HepG2 (cell line): ENCODE data around the gene RFTN1. TPM values are rescaled to one million over a fixed set of nuclear protein-coding genes. Genes with fewer than 3 reads are reported as not detected.

ENCODE experiments used
- ATAC-seq: fragments of 200-7000 bp; cut with Tn5 transposase; 3 replicates; pipeline ENCODE4 v1.9.1; 2020; ENCODE audit warnings: mild to moderate bottlenecking, moderate library complexity
- BruUV-seq: library from RNA; stranded (reverse); fragments of 400-500 nt; replicated peaks from 2 replicates; lab custom pipeline; 2021; lab: Mats Ljungman, UMichigan
- CTCF ChIA-PET: fragments of 300-600 bp; formaldehyde crosslinking; extraction: SDS; loops from one replicate; lab custom pipeline; 2021; ENCODE audit warnings: low total read pairs, inconsistent platforms, low intra/inter-chr PET ratio; lab: Yijun Ruan, JAX
- POLR2A ChIA-PET: fragments of 350-600 bp; sonication (Branson Sonifier 250); formaldehyde crosslinking; loops from one replicate; lab custom pipeline; 2020; ENCODE audit warnings: antibody characterized with exemption, inconsistent platforms; lab: Yijun Ruan, JAX
- DNase-seq: peaks from one replicate; pipeline ENCODE4 v3.0.0-alpha.2; 2015; ENCODE audit warnings: low spot score
- FAIRE-seq: peaks from 3 replicates; lab custom pipeline; 2011; peaks lifted over from hg19 to GRCh38; lab: Jason Lieb, UNC
- H2AFZ ChIP-seq: one replicate; pipeline ENCODE4 v1.6.1; 2011; ENCODE audit warnings: low read length, inconsistent platforms
- H3K27ac ChIP-seq: fragments of 300-600 bp; 3 replicates; pipeline ENCODE4 v1.8.0; 2011; ENCODE audit warnings: mixed run types, mild to moderate bottlenecking, mixed read lengths, low read length, inconsistent platforms; ENCODE audit not compliant: insufficient read depth; ENCODE audit errors: extremely low read length
- H3K27me3 ChIP-seq, 2 experiments: fragments of 200-600 bp in 1 of 2; 2 replicates in 1 of 2; 3 replicates in 1 of 2; pipeline versions ENCODE4 v1.6.0 to v1.8.0; 2011; ENCODE audit warnings: low read length in 2 of 2, mild to moderate bottlenecking in 2 of 2, moderate library complexity in 2 of 2, inconsistent platforms in 1 of 2; ENCODE audit not compliant: insufficient read depth in 2 of 2, control insufficient read depth in 1 of 2
- H3K36me3 ChIP-seq, 2 experiments: fragments of 200-600 bp in 1 of 2; replicated peaks in 1 of 2; 2 replicates in 1 of 2; 3 replicates in 1 of 2; pipeline versions ENCODE4 v1.5.1 to v1.8.0; 2011; ENCODE audit warnings: low read length in 2 of 2, inconsistent platforms in 1 of 2; ENCODE audit not compliant: insufficient read depth in 2 of 2, control insufficient read depth in 1 of 2
- H3K4me1 ChIP-seq: 2 replicates; pipeline ENCODE4 v1.5.1; 2012; ENCODE audit warnings: low read length, inconsistent platforms; ENCODE audit not compliant: insufficient read depth
- H3K4me2 ChIP-seq: 2 replicates; pipeline ENCODE4 v1.6.0; 2011; ENCODE audit warnings: low read depth, low read length, inconsistent platforms
- H3K4me3 ChIP-seq, 3 experiments: fragments of 200-600 bp in 1 of 3; sonication (generic), shearing (Covaris generic) in 1 of 3; replicated peaks in 1 of 3; 2 replicates each; pipeline ENCODE4 v1.5.1; 2011 to 2016; ENCODE audit warnings: low read length in 3 of 3, inconsistent platforms in 2 of 3, low read depth in 2 of 3, mild to moderate bottlenecking in 2 of 3, control low read depth in 1 of 3, mixed read lengths in 1 of 3; ENCODE audit not compliant: insufficient read depth in 1 of 3
- H3K79me2 ChIP-seq: one replicate; pipeline ENCODE4 v1.6.1; 2011; ENCODE audit warnings: low read length, inconsistent platforms; ENCODE audit not compliant: insufficient read depth
- H3K9ac ChIP-seq: 2 replicates; pipeline ENCODE4 v1.6.0; 2011; ENCODE audit warnings: mild to moderate bottlenecking, low read depth, low read length, inconsistent platforms; ENCODE audit not compliant: insufficient read depth
- H3K9me3 ChIP-seq: 2 replicates; pipeline ENCODE4 v1.5.1; 2012; ENCODE audit warnings: mild to moderate bottlenecking, low read length
- H4K20me1 ChIP-seq: 2 replicates; pipeline ENCODE4 v1.6.0; 2011; ENCODE audit warnings: inconsistent platforms, mild to moderate bottlenecking, low read length, moderate library complexity; ENCODE audit not compliant: insufficient read depth
- ATF7 ChIP-seq, 2 experiments: fragments of 450-650 bp in 1 of 2; sonication (generic) in 1 of 2; formaldehyde crosslinking in 1 of 2; IDR thresholded peaks; 2 replicates each; pipeline versions ENCODE4 v1.4.0 to v1.6.1; 2016 to 2020; ENCODE audit warnings: antibody characterized with exemption in 1 of 2, mild to moderate bottlenecking in 1 of 2, missing genetic modification reagents in 1 of 2
- BORCS8-MEF2B ChIP-seq: sonication (generic); formaldehyde crosslinking; IDR thresholded peaks from 2 replicates; pipeline ENCODE4 v1.8.0; 2022; ENCODE audit warnings: mild to moderate bottlenecking, missing genetic modification reagents
- GATA4 ChIP-seq: sonication (generic); IDR thresholded peaks from 2 replicates; pipeline ENCODE4 v1.6.1; 2016; ENCODE audit warnings: antibody characterized with exemption, low read depth, borderline replicate concordance
- HOXA3 ChIP-seq: sonication (generic); formaldehyde crosslinking; IDR thresholded peaks from 2 replicates; pipeline ENCODE4 v1.5.0; 2020; ENCODE audit warnings: missing genetic modification reagents
- KDM2A ChIP-seq: sonication (generic); formaldehyde crosslinking; IDR thresholded peaks from 2 replicates; pipeline ENCODE4 v1.4.0; 2020; ENCODE audit warnings: low read depth, missing genetic modification reagents, borderline replicate concordance
- MAF1 ChIP-seq: sonication (generic); formaldehyde crosslinking; IDR thresholded peaks from 2 replicates; pipeline ENCODE4 v1.5.0; 2020; ENCODE audit warnings: missing genetic modification reagents, borderline replicate concordance
- MAFF ChIP-seq: IDR thresholded peaks from 2 replicates; pipeline ENCODE4 v1.6.1; 2011; ENCODE audit warnings: low read depth, low read length, improper control_type of control experiment
- MAFK ChIP-seq, 2 experiments: IDR thresholded peaks in 1 of 2; conservative IDR thresholded peaks in 1 of 2; 2 replicates each; pipeline ENCODE4 v1.6.1; 2011; ENCODE audit warnings: improper control_type of control experiment in 2 of 2, low read length in 2 of 2
- MAZ ChIP-seq, 2 experiments: sonication (generic) in 1 of 2; formaldehyde crosslinking in 1 of 2; IDR thresholded peaks; 2 replicates each; pipeline versions ENCODE4 v1.5.0 to v1.6.1; 2012 to 2020; ENCODE audit warnings: low read depth in 2 of 2, mild to moderate bottlenecking in 2 of 2, borderline replicate concordance in 1 of 2, improper control_type of control experiment in 1 of 2, low read length in 1 of 2, missing genetic modification reagents in 1 of 2, moderate library complexity in 1 of 2
- NFE2L2 ChIP-seq: fragments of 150-350 bp; IDR thresholded peaks from 2 replicates; pipeline ENCODE4 v1.6.1; 2014; ENCODE audit warnings: low read length
- REPIN1 ChIP-seq: sonication (generic); formaldehyde crosslinking; IDR thresholded peaks from 2 replicates; pipeline ENCODE4 v1.8.0; 2022; ENCODE audit warnings: missing genetic modification reagents, low read depth, mild to moderate bottlenecking, borderline replicate concordance
- REST ChIP-seq, 2 experiments: IDR thresholded peaks; 2 replicates each; pipeline ENCODE4 v1.6.1; 2011 to 2012; ENCODE audit warnings: low read length in 2 of 2, borderline replicate concordance in 1 of 2, low read depth in 1 of 2, mild to moderate bottlenecking in 1 of 2, moderate library complexity in 1 of 2
- RNF2 ChIP-seq: fragments of 450-650 bp; conservative IDR thresholded peaks from 2 replicates; pipeline ENCODE4 v1.6.1; 2016; ENCODE audit warnings: low read depth
- ZNF746 ChIP-seq: sonication (generic); formaldehyde crosslinking; IDR thresholded peaks from 2 replicates; pipeline ENCODE4 v1.8.0; 2022; ENCODE audit warnings: mild to moderate bottlenecking, missing genetic modification reagents
- WGBS: methylation state at CpG from one replicate; pipeline ENCODE4 v1.1.6; 2017; ENCODE audit warnings: low lambda C conversion rate; 5-methylcytosine and 5-hydroxymethylcytosine counted together
- in situ Hi-C: cut with HindIII; loops from 2 replicates; pipeline ENCODE4 v1.10.0; 2017; ENCODE audit warnings: low pct_unique_long_range_greater_than_20kb; ENCODE audit not compliant: extremely low pct_ligation_motif_present
- intact Hi-C: fragments of 100-400 bp; cut with micrococcal nuclease; formaldehyde crosslinking; loops from one replicate; pipeline ENCODE4 v1.10.0; 2022; ENCODE audit not compliant: unreplicated experiment
- polyA plus RNA-seq, 8 experiments: library from polyadenylated mRNA; depleted of rRNA in 3 of 8; stranded (reverse) in 7 of 8; unstranded in 1 of 8; fragments of >200 nt; fragmentation: Illumina TruSeq in 4 of 8; extraction: Trizol in 4 of 8; gene quantifications; 2 replicates each; pipeline versions ENCODE4 v1.2.1 to v1.2.3, GENCODE V29; 2011 to 2016; ENCODE audit warnings: low read depth in 4 of 8, missing spikeins in 1 of 8, mixed read lengths in 1 of 8; ENCODE audit not compliant: insufficient read depth in 1 of 8
- total RNA-seq, 5 experiments: library from RNA; depleted of rRNA; stranded (reverse); fragments of >200 nt; fragmentation: Illumina TruSeq; extraction: Trizol; gene quantifications; 2 replicates each; pipeline ENCODE4 v1.2.3, GENCODE V29; 2016; ENCODE audit warnings: low read depth in 1 of 5
- TF ChIP-seq, protein P1 (sequence below): IDR thresholded peaks from 2 replicates; pipeline ENCODE4 v1.6.1; 2016; ENCODE audit warnings: missing compliant biosample characterization, missing genetic modification reagents, borderline replicate concordance

RFTN1 gene
- total and polyA plus RNA-seq, 2 of the 13 experiments (the other 11 are each of a cell fraction or from before 2014, with no cell fraction given) = not detected

- no peak for FAIRE-seq
Measured at GRCh38 chr3:16349986-16350596, 163.4 kb downstream of the RFTN1 start.

DNA sequence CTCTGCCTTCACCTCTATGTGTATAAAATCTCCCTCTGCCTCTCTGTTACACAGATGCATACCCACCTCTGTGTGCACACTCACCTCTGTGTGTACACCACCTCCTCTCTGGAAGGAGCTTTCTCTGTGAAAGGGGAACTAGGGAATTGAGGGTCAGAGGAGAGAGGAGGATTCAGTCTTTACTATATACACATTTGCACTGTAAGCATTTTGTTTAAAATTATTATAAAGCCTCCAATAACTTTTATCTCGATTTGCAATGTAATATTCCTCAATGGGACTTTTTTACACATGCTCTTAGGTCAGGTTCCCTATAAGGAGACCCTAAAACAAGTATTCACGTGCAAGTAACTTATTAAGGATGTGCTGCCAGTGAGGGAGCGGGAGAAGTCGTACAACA lies 166.0 kb downstream of the RFTN1 start:
- BruUV-seq = no TSS peak
- POLR2A ChIA-PET = no interaction called here
- no peaks in the 10 kb centered on the region for H3K79me2 ChIP-seq
- no peak for FAIRE-seq
- WGBS = 94% methylated on average over 4 of the region's 4 CpGs
- no peak overlapping the region for H3K4me2 ChIP-seq
- H3K27ac ChIP-seq = no peak overlapping the region
- H3K4me3 ChIP-seq = no peak overlapping the region
- ATAC-seq = peak; percentile 24; the same call in 1 of the 3 replicates
- no peaks in the 10 kb centered on the region for H4K20me1 ChIP-seq
- CTCF ChIA-PET = no interaction called here
- no peak overlapping the region for H2AFZ ChIP-seq
- H3K36me3 ChIP-seq = peaks cover 2% of the 10 kb centered on the region in 2 experiments; a peak in 3 of 5 replicates
- in situ Hi-C loops (no loop called here), intact Hi-C loops (no loop called here)
- H3K9ac ChIP-seq = no peak overlapping the region
- H3K4me1 ChIP-seq = peaks cover 9% of the 10 kb centered on the region; the same call in 1 of the 2 replicates
- H3K9me3 ChIP-seq = no peaks in the 10 kb centered on the region
- no peak for DNase-seq
- no peaks in the 10 kb centered on the region for H3K27me3 ChIP-seq
- TF ChIP-seq HOXA3 (CRISPR knock-in tag) (no peak), RNF2 (no peak), MAF1 (no peak), GATA4 (no peak), REST (IDR thresholded peaks at IDR 0.05; ENCODE audit: borderline replicate concordance in 1 of 2, low read depth in 1 of 2, low read length in 2 of 2) (no peak), ZNF746 (no peak), KDM2A (CRISPR knock-in tag) (no peak), MAZ (IDR thresholded peaks at IDR 0.05; ENCODE audit: borderline replicate concordance, low read depth, low read length) (no peak), MAZ (CRISPR knock-in tag; IDR thresholded peaks at IDR 0.05; ENCODE audit: low read depth) (no peak), MAFK (conservative IDR thresholded peaks at IDR 0.05 in 1 of 2, IDR thresholded peaks at IDR 0.05 in 1 of 2; ENCODE audit: low read length in 2 of 2) (peak; percentile 39 to 73; a peak in 2 of 4 replicates)
- TF ChIP-seq, protein P1, sequence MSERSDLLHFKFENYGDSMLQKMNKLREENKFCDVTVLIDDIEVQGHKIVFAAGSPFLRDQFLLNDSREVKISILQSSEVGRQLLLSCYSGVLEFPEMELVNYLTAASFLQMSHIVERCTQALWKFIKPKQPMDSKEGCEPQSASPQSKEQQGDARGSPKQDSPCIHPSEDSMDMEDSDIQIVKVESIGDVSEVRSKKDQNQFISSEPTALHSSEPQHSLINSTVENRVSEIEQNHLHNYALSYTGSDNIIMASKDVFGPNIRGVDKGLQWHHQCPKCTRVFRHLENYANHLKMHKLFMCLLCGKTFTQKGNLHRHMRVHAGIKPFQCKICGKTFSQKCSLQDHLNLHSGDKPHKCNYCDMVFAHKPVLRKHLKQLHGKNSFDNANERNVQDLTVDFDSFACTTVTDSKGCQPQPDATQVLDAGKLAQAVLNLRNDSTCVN = no peak

More at GRCh38 chr3:16349986-16350596, 163.4 kb downstream of the RFTN1 start:
- in situ Hi-C loops = no loop called here
- Histone ChIP-seq H3K27me3 (no peaks in the 10 kb centered on the region), H3K4me2 (no peak overlapping the region), H4K20me1 (no peaks in the 10 kb centered on the region), H3K4me1 (peaks cover 9% of the 10 kb centered on the region; the same call in 1 of the 2 replicates), H3K4me3 (no peak overlapping the region), H3K9ac (no peak overlapping the region), H3K36me3 (peaks cover 0 to 2% of the 10 kb centered on the region in 2 experiments; a peak in 3 of 5 replicates), H2AFZ (no peak overlapping the region), H3K9me3 (no peaks in the 10 kb centered on the region), H3K79me2 (no peaks in the 10 kb centered on the region), H3K27ac (no peak overlapping the region)
- TF ChIP-seq MAFK (conservative IDR thresholded peaks at IDR 0.05 in 1 of 2, IDR thresholded peaks at IDR 0.05 in 1 of 2; ENCODE audit: low read length in 2 of 2) = peak; percentile 84 to 86
- TF ChIP-seq NFE2L2 = peak; percentile 91
- TF ChIP-seq MAFF = peak; percentile 75
- no peak for TF ChIP-seq BORCS8-MEF2B (CRISPR knock-in tag)
- no peak for TF ChIP-seq REPIN1 (CRISPR knock-in tag)
- peak; percentile 14; the same call in 1 of the 2 replicates for TF ChIP-seq ATF7 (IDR thresholded peaks at IDR 0.05)
- no peak for TF ChIP-seq ATF7 (CRISPR knock-in tag; IDR thresholded peaks at IDR 0.05)
- ATAC-seq (no peak), DNase-seq (no peak)
- CTCF ChIA-PET = no interaction called here
- WGBS = 49% methylated on average over 2 of the region's 2 CpGs
- intact Hi-C loops = no loop called here
- BruUV-seq = no TSS peak
- POLR2A ChIA-PET = no interaction called here
